Neuronal stem cell (in vitro differentiated cells): ENCODE data around the gene BCL11B.

Experiments
- DNase-seq: peaks from one replicate; pipeline ENCODE4 v3.0.0-alpha.2; 2013; ENCODE audit warnings: low spot score
- H2AFZ ChIP-seq: one replicate; pipeline ENCODE4 v1.6.1; 2013; ENCODE audit warnings: mild to moderate bottlenecking, low read length, inconsistent platforms
- H2AK5ac ChIP-seq: 2 replicates; pipeline ENCODE4 v1.6.1; 2013; ENCODE audit warnings: low read depth, mild to moderate bottlenecking, inconsistent platforms, low read length, moderate library complexity, mixed read lengths
- H2BK120ac ChIP-seq: 2 replicates; pipeline ENCODE4 v1.6.1; 2013; ENCODE audit warnings: low read depth, mild to moderate bottlenecking, inconsistent platforms, low read length, moderate library complexity, mixed read lengths
- H2BK12ac ChIP-seq: one replicate; pipeline ENCODE4 v1.6.1; 2013; ENCODE audit warnings: low read length, inconsistent platforms
- H2BK15ac ChIP-seq: 2 replicates; pipeline ENCODE4 v1.6.1; 2013; ENCODE audit warnings: mild to moderate bottlenecking, low read length, inconsistent platforms, mixed read lengths
- H2BK5ac ChIP-seq: one replicate; pipeline ENCODE4 v1.6.1; 2013; ENCODE audit warnings: inconsistent platforms, mild to moderate bottlenecking, low read length, moderate library complexity
- H3K14ac ChIP-seq: one replicate; pipeline ENCODE4 v1.6.1; 2013; ENCODE audit warnings: low read length, inconsistent platforms
- H3K18ac ChIP-seq: 2 replicates; pipeline ENCODE4 v1.6.1; 2013; ENCODE audit warnings: low read length, inconsistent platforms
- H3K23ac ChIP-seq: 2 replicates; pipeline ENCODE4 v1.6.1; 2013; ENCODE audit warnings: low read depth, mild to moderate bottlenecking, mixed read lengths, low read length, inconsistent platforms; ENCODE audit not compliant: poor library complexity
- H3K27ac ChIP-seq: replicated peaks from 3 replicates; pipeline ENCODE4 v1.5.1; 2013; ENCODE audit warnings: low read length, inconsistent platforms
- H3K27me3 ChIP-seq, 3 experiments: 2 replicates each; pipeline ENCODE4 v1.6.1; 2013; ENCODE audit warnings: low read length in 3 of 3, mild to moderate bottlenecking in 2 of 3, inconsistent platforms in 1 of 3, low read depth in 1 of 3, mixed read lengths in 1 of 3, moderate library complexity in 1 of 3; ENCODE audit not compliant: control insufficient read depth in 3 of 3, insufficient read depth in 3 of 3
- H3K36me3 ChIP-seq, 2 donors: replicated peaks in 1 of 2; 2 replicates each; pipeline ENCODE4 v1.6.1; 2013; ENCODE audit warnings: low read length in 2 of 2; ENCODE audit not compliant: control insufficient read depth in 2 of 2, insufficient read depth in 2 of 2
- H3K4ac ChIP-seq: 2 replicates; pipeline ENCODE4 v1.6.1; 2013; ENCODE audit warnings: inconsistent platforms, mild to moderate bottlenecking, low read length, moderate library complexity
- H3K4me1 ChIP-seq, 2 donors: 1 replicate in 1 of 2; 2 replicates in 1 of 2; pipeline ENCODE4 v1.6.1; 2013; ENCODE audit warnings: low read length in 2 of 2, low read depth in 1 of 2; ENCODE audit not compliant: control insufficient read depth in 2 of 2, insufficient read depth in 1 of 2
- H3K4me2 ChIP-seq: one replicate; pipeline ENCODE4 v1.6.1; 2013; ENCODE audit warnings: mild to moderate bottlenecking, low read length, inconsistent platforms; ENCODE audit not compliant: insufficient read depth, poor library complexity, severe bottlenecking
- H3K4me3 ChIP-seq, 2 donors: 2 replicates each; pipeline ENCODE4 v1.5.1; 2013; ENCODE audit warnings: low read length in 2 of 2, mild to moderate bottlenecking in 2 of 2, inconsistent platforms in 1 of 2, moderate library complexity in 1 of 2
- H3K79me1 ChIP-seq: one replicate; pipeline ENCODE4 v1.6.1; 2013; ENCODE audit warnings: low read depth, mild to moderate bottlenecking, inconsistent platforms, low read length, moderate library complexity
- H3K9ac ChIP-seq: one replicate; pipeline ENCODE4 v1.6.1; 2013; ENCODE audit warnings: mild to moderate bottlenecking, low read depth, low read length, inconsistent platforms; ENCODE audit not compliant: poor library complexity
- H3K9me3 ChIP-seq, 2 donors: replicated peaks in 1 of 2; 2 replicates each; pipeline versions ENCODE3 to v1.6.1; 2013; ENCODE audit warnings: low read length in 2 of 2, mild to moderate bottlenecking in 2 of 2, inconsistent platforms in 1 of 2, low read depth in 1 of 2, mixed read lengths in 1 of 2, moderate library complexity in 1 of 2; ENCODE audit not compliant: control insufficient read depth in 2 of 2, insufficient read depth in 1 of 2
- H4K8ac ChIP-seq: one replicate; pipeline ENCODE4 v1.6.1; 2013; ENCODE audit warnings: low read depth, mild to moderate bottlenecking, inconsistent platforms, low read length, moderate library complexity
- H4K91ac ChIP-seq: one replicate; pipeline ENCODE4 v1.6.1; 2013; ENCODE audit warnings: low read length, low read depth, mild to moderate bottlenecking, inconsistent platforms; ENCODE audit not compliant: poor library complexity
- WGBS, 2 donors: extraction: QIAGEN DNeasy Blood & Tissue Kit; methylation state at CpG; one replicate each; pipeline ENCODE4 v1.1.7; 2013; ENCODE audit warnings: missing lambda C conversion rate in 2 of 2, mixed read lengths in 1 of 2; ENCODE audit not compliant: insufficient read length in 2 of 2, insufficient replicate concordance in 1 of 2; ENCODE audit errors: extremely low coverage in 2 of 2; 5-methylcytosine and 5-hydroxymethylcytosine counted together

Gene BCL11B

GRCh38 chr14:99125616-99126431 is 146.2 kb downstream of the BCL11B start:
- peaks cover 0 to 8% of the 10 kb centered on the region in 2 donors for H3K4me1 ChIP-seq
- no peak overlapping the region for H3K23ac ChIP-seq
- H3K14ac ChIP-seq: no peak overlapping the region
- H3K4me3 ChIP-seq: no peak overlapping the region
- no peak overlapping the region for H2BK12ac ChIP-seq
- H3K18ac ChIP-seq: peak overlapping the region; percentile 36
- H3K9me3 ChIP-seq: no peaks in the 10 kb centered on the region
- no peak overlapping the region for H2BK15ac ChIP-seq
- no peak overlapping the region for H3K9ac ChIP-seq
- no peak overlapping the region for H2BK5ac ChIP-seq
- no peak overlapping the region for H4K91ac ChIP-seq
- no peak overlapping the region for H3K27ac ChIP-seq
- 100% methylated on average over 1 of the region's 4 CpGs; no CpG with 5 or more reads in 1 of the 2 donors for WGBS, 2 donors
- no peak overlapping the region for H4K8ac ChIP-seq
- no peak overlapping the region for H3K4me2 ChIP-seq
- DNase-seq: no peak
- H2AFZ ChIP-seq: no peak overlapping the region
- no peak overlapping the region for H2AK5ac ChIP-seq
- no peaks in the 10 kb centered on the region for H3K36me3 ChIP-seq
- H2BK120ac ChIP-seq: peak overlapping the region; percentile 43
- H3K79me1 ChIP-seq: no peaks in the 10 kb centered on the region
- H3K4ac ChIP-seq: no peak overlapping the region
- H3K27me3 ChIP-seq: peaks cover 0 to 3% (median 0%) of the 10 kb centered on the region in 3 experiments

GRCh38 chr14:99125113-99125512 is 146.9 kb downstream of the BCL11B start:
- Histone ChIP-seq H3K4me2 (no peak overlapping the region), H3K18ac (no peak overlapping the region), H3K36me3 (no peaks in the 10 kb centered on the region), H3K79me1 (no peaks in the 10 kb centered on the region), H2BK5ac (no peak overlapping the region), H3K9ac (no peak overlapping the region), H3K9me3 (no peaks in the 10 kb centered on the region), H2BK12ac (no peak overlapping the region), H2AK5ac (no peak overlapping the region), H4K91ac (no peak overlapping the region), H3K4me3 (no peak overlapping the region), H3K14ac (no peak overlapping the region), H2BK15ac (peak overlapping the region; percentile 52), H3K23ac (no peak overlapping the region), H3K27me3 (peaks cover 0 to 3% (median 0%) of the 10 kb centered on the region in 3 experiments), H3K27ac (no peak overlapping the region), H3K4me1 (peaks cover 0 to 8% of the 10 kb centered on the region in 2 donors), H3K4ac (no peak overlapping the region), H2AFZ (no peak overlapping the region), H2BK120ac (no peak overlapping the region), H4K8ac (no peak overlapping the region)
- DNase-seq: no peak
- WGBS, 2 donors: no CpG with 5 or more reads among the region's 10 CpGs

- Histone ChIP-seq H4K91ac (no peak overlapping the region), H3K9me3 (no peaks in the 10 kb centered on the region), H3K4me1 (peaks cover 0 to 8% of the 10 kb centered on the region in 2 donors), H3K27me3 (peaks cover 0 to 3% (median 0%) of the 10 kb centered on the region in 3 experiments), H3K4me2 (no peak overlapping the region), H3K4me3 (no peak overlapping the region), H3K9ac (no peak overlapping the region), H3K14ac (no peak overlapping the region), H3K36me3 (no peaks in the 10 kb centered on the region), H2AK5ac (peak overlapping the region; percentile 59), H2BK15ac (peak overlapping the region; percentile 52), H3K4ac (no peak overlapping the region), H2BK120ac (no peak overlapping the region), H2AFZ (no peak overlapping the region), H3K27ac (no peak overlapping the region), H3K23ac (no peak overlapping the region), H3K79me1 (no peaks in the 10 kb centered on the region), H3K18ac (no peak overlapping the region), H2BK12ac (no peak overlapping the region), H4K8ac (no peak overlapping the region), H2BK5ac (no peak overlapping the region)
- no CpG with 5 or more reads among the region's 10 CpGs for WGBS, 2 donors
- no peak for DNase-seq
These were observed 147.4 kb downstream of the BCL11B start for GRCh38 chr14:99124482-99125105.

GRCh38 chr14:99123208-99123870 is 148.7 kb downstream of the BCL11B start:
- no peak for DNase-seq
- Histone ChIP-seq H2AK5ac (peak overlapping the region; percentile 66), H3K9me3 (no peaks in the 10 kb centered on the region)

More at GRCh38 chr14:99123208-99123870, 148.7 kb downstream of the BCL11B start:
- H2BK120ac ChIP-seq: no peak overlapping the region
- H3K18ac ChIP-seq: peak overlapping the region; percentile 5
- H3K14ac ChIP-seq: no peak overlapping the region
- no peak overlapping the region for H3K4ac ChIP-seq
- no peak overlapping the region for H3K27ac ChIP-seq
- H2BK15ac ChIP-seq: peak overlapping the region; percentile 69
- H4K91ac ChIP-seq: no peak overlapping the region
- H3K27me3 ChIP-seq: no peaks in the 10 kb centered on the region
- no peak overlapping the region for H3K23ac ChIP-seq
- no peak overlapping the region for H3K9ac ChIP-seq
- no CpG with 5 or more reads among the region's 9 CpGs for WGBS, 2 donors
- no peaks in the 10 kb centered on the region for H3K36me3 ChIP-seq
- H3K4me3 ChIP-seq: no peak overlapping the region
- no peak overlapping the region for H2AFZ ChIP-seq
- no peak overlapping the region for H2BK12ac ChIP-seq
- H3K4me1 ChIP-seq: peaks cover 0 to 8% of the 10 kb centered on the region in 2 donors
- no peak overlapping the region for H3K4me2 ChIP-seq
- H4K8ac ChIP-seq: no peak overlapping the region
- no peaks in the 10 kb centered on the region for H3K79me1 ChIP-seq
- no peak overlapping the region for H2BK5ac ChIP-seq
